Activated CD8-positive, alpha-beta T cell treated with anti-CD3 and anti-CD28 coated beads, Interleukin-2, amount 10 ng/mL, durations not matched to agents 7 days and 5 days (primary cell): ENCODE data around the gene DCDC2C. TPM values are rescaled to one million over a fixed set of nuclear protein-coding genes. Genes with fewer than 3 reads are reported as not detected.

Experiments used
- ATAC-seq: fragments of 150-1000 bp; cut with Tn5 transposase; one replicate; pipeline ENCODE4 v1.10.0; 2021; ENCODE audit warnings: moderate library complexity
- CTCF ChIA-PET: fragments of 350-600 bp; sonication (Branson Sonifier 250); formaldehyde crosslinking; loops from one replicate; lab custom pipeline; 2021; ENCODE audit warnings: antibody characterized with exemption; lab: Charles Lee
- POLR2A ChIA-PET: fragments of 350-600 bp; sonication (Branson Sonifier 250); formaldehyde crosslinking; loops from one replicate; lab custom pipeline; 2021; ENCODE audit warnings: antibody characterized with exemption; lab: Charles Lee
- DNase-seq: peaks from one replicate; pipeline ENCODE4 v3.0.0-alpha.2; 2020
- H3K27ac Mint-ChIP-seq: one replicate; pipeline ENCODE4 v1.8.0; 2021; ENCODE audit warnings: mild to moderate bottlenecking, mixed read lengths
- H3K27me3 Mint-ChIP-seq: one replicate; pipeline ENCODE4 v1.8.0; 2021; ENCODE audit warnings: low read depth, mixed read lengths
- H3K36me3 Mint-ChIP-seq: one replicate; pipeline ENCODE4 v1.8.0; 2021; ENCODE audit warnings: low read depth, mixed read lengths
- H3K4me1 Mint-ChIP-seq: one replicate; pipeline ENCODE4 v1.8.0; 2021; ENCODE audit warnings: low read depth, mixed read lengths
- H3K4me3 Mint-ChIP-seq: one replicate; pipeline ENCODE4 v1.8.0; 2021; ENCODE audit warnings: mild to moderate bottlenecking, mixed read lengths
- H3K9me3 Mint-ChIP-seq: one replicate; pipeline ENCODE4 v1.8.0; 2022; ENCODE audit warnings: mixed read lengths; ENCODE audit not compliant: insufficient read depth
- total RNA-seq, 2 experiments: library from RNA; stranded (reverse); gene quantifications; one replicate each; pipeline ENCODE4 v1.2.3, GENCODE V29; 2021

The DCDC2C gene
- total RNA-seq, 2 experiments from 2014 or later = not detected

GRCh38 chr2:3703757-3704355 lies 481 bp downstream of the DCDC2C start:
- ChIA-PET POLR2A (no interaction called here), CTCF (no interaction called here)
- H3K4me1 Mint-ChIP-seq = no peaks in the 10 kb centered on the region
- peak; percentile 33 for ATAC-seq
- H3K36me3 Mint-ChIP-seq = no peaks in the 10 kb centered on the region
- no peak overlapping the region for H3K4me3 Mint-ChIP-seq
- DNase-seq = no peak
- no peak overlapping the region for H3K27ac Mint-ChIP-seq
- H3K27me3 Mint-ChIP-seq = peaks cover 17% of the 10 kb centered on the region
- H3K9me3 Mint-ChIP-seq = no peaks in the 10 kb centered on the region

GRCh38 chr2:3704692-3705091 lies 1.3 kb downstream of the DCDC2C start:
- Mint-ChIP-seq H3K9me3 (no peaks in the 10 kb centered on the region), H3K4me3 (no peak overlapping the region), H3K36me3 (no peaks in the 10 kb centered on the region), H3K4me1 (no peaks in the 10 kb centered on the region), H3K27ac (no peak overlapping the region), H3K27me3 (peaks cover 15% of the 10 kb centered on the region)
- DNase-seq (no peak), ATAC-seq (no peak)
- CTCF ChIA-PET = interaction anchor here (0.7 kb wide), 1 partner anchor 76 kb away, joined by 3 read pairs; no protein-coding TSS in a partner anchor
- POLR2A ChIA-PET = no interaction called here

GRCh38 chr2:3705782-3706181 lies 2.4 kb downstream of the DCDC2C start:
- POLR2A ChIA-PET = no interaction called here
- no peak overlapping the region for H3K27ac Mint-ChIP-seq
- no peaks in the 10 kb centered on the region for H3K36me3 Mint-ChIP-seq
- no peaks in the 10 kb centered on the region for H3K9me3 Mint-ChIP-seq
- peaks cover 15% of the 10 kb centered on the region for H3K27me3 Mint-ChIP-seq
- H3K4me1 Mint-ChIP-seq = no peaks in the 10 kb centered on the region
- CTCF ChIA-PET = no interaction called here
- ATAC-seq (no peak), DNase-seq (no peak)
- H3K4me3 Mint-ChIP-seq = no peak overlapping the region

GRCh38 chr2:3706892-3707291 lies 3.5 kb downstream of the DCDC2C start:
- Mint-ChIP-seq H3K9me3 (no peaks in the 10 kb centered on the region), H3K4me1 (no peaks in the 10 kb centered on the region), H3K4me3 (no peak overlapping the region), H3K27me3 (peaks cover 15% of the 10 kb centered on the region), H3K36me3 (no peaks in the 10 kb centered on the region), H3K27ac (no peak overlapping the region)
- DNase-seq (no peak), ATAC-seq (no peak)
- CTCF ChIA-PET = no interaction called here
- POLR2A ChIA-PET = no interaction called here

- CTCF ChIA-PET = no interaction called here
- no peaks in the 10 kb centered on the region for H3K36me3 Mint-ChIP-seq
- H3K4me1 Mint-ChIP-seq = no peaks in the 10 kb centered on the region
- H3K9me3 Mint-ChIP-seq = no peaks in the 10 kb centered on the region
- H3K27me3 Mint-ChIP-seq = peaks cover 5% of the 10 kb centered on the region
- POLR2A ChIA-PET = no interaction called here
- H3K4me3 Mint-ChIP-seq = no peak overlapping the region
- DNase-seq (no peak), ATAC-seq (no peak)
- H3K27ac Mint-ChIP-seq = no peak overlapping the region
Observed at GRCh38 chr2:3708576-3708975, 5.2 kb downstream of the DCDC2C start.

GRCh38 chr2:3709225-3709624 lies 5.8 kb downstream of the DCDC2C start:
- peaks cover 5% of the 10 kb centered on the region for H3K27me3 Mint-ChIP-seq
- CTCF ChIA-PET = no interaction called here
- no peaks in the 10 kb centered on the region for H3K9me3 Mint-ChIP-seq
- no peak overlapping the region for H3K4me3 Mint-ChIP-seq
- H3K4me1 Mint-ChIP-seq = no peaks in the 10 kb centered on the region
- ATAC-seq (no peak), DNase-seq (no peak)
- no peaks in the 10 kb centered on the region for H3K36me3 Mint-ChIP-seq
- H3K27ac Mint-ChIP-seq = no peak overlapping the region
- POLR2A ChIA-PET = no interaction called here

GRCh38 chr2:3712424-3712823 lies 9.0 kb downstream of the DCDC2C start:
- DNase-seq (no peak), ATAC-seq (no peak)
- H3K9me3 Mint-ChIP-seq = no peaks in the 10 kb centered on the region
- CTCF ChIA-PET = no interaction called here
- no peak overlapping the region for H3K4me3 Mint-ChIP-seq
- H3K27me3 Mint-ChIP-seq = no peaks in the 10 kb centered on the region
- POLR2A ChIA-PET = no interaction called here
- H3K4me1 Mint-ChIP-seq = no peaks in the 10 kb centered on the region
- no peaks in the 10 kb centered on the region for H3K36me3 Mint-ChIP-seq
- no peak overlapping the region for H3K27ac Mint-ChIP-seq

GRCh38 chr2:3712831-3713503 lies 9.6 kb downstream of the DCDC2C start:
- ChIA-PET POLR2A (no interaction called here), CTCF (interaction anchor here (1.2 kb wide), 1 partner anchor 15 kb away, joined by 3 read pairs; no protein-coding TSS in a partner anchor)
- H3K9me3 Mint-ChIP-seq = no peaks in the 10 kb centered on the region
- H3K27me3 Mint-ChIP-seq = no peaks in the 10 kb centered on the region
- no peak overlapping the region for H3K4me3 Mint-ChIP-seq
- no peaks in the 10 kb centered on the region for H3K4me1 Mint-ChIP-seq
- DNase-seq (no peak), ATAC-seq (no peak)
- no peak overlapping the region for H3K27ac Mint-ChIP-seq
- no peaks in the 10 kb centered on the region for H3K36me3 Mint-ChIP-seq

- H3K27me3 Mint-ChIP-seq = peaks cover 4% of the 10 kb centered on the region
- no peaks in the 10 kb centered on the region for H3K4me1 Mint-ChIP-seq
- POLR2A ChIA-PET = no interaction called here
- no peak for DNase-seq
- H3K4me3 Mint-ChIP-seq = no peak overlapping the region
- CTCF ChIA-PET = no interaction called here
- H3K27ac Mint-ChIP-seq = no peak overlapping the region
- H3K9me3 Mint-ChIP-seq = no peaks in the 10 kb centered on the region
- ATAC-seq = no peak
- H3K36me3 Mint-ChIP-seq = no peaks in the 10 kb centered on the region
Observed at GRCh38 chr2:3718679-3719078, 15.3 kb downstream of the DCDC2C start.

- Mint-ChIP-seq H3K36me3 (no peaks in the 10 kb centered on the region), H3K4me1 (no peaks in the 10 kb centered on the region), H3K27me3 (peaks cover 4% of the 10 kb centered on the region), H3K27ac (no peak overlapping the region), H3K9me3 (no peaks in the 10 kb centered on the region), H3K4me3 (no peak overlapping the region)
- no peak for ATAC-seq
- no peak for DNase-seq
- CTCF ChIA-PET = no interaction called here
- POLR2A ChIA-PET = no interaction called here
Observed at GRCh38 chr2:3725002-3725401, 21.6 kb downstream of the DCDC2C start.

- no peak overlapping the region for H3K4me3 Mint-ChIP-seq
- ChIA-PET CTCF (no interaction called here), POLR2A (no interaction called here)
- DNase-seq (no peak), ATAC-seq (no peak)
- H3K27ac Mint-ChIP-seq = no peak overlapping the region
- H3K9me3 Mint-ChIP-seq = no peaks in the 10 kb centered on the region
- no peaks in the 10 kb centered on the region for H3K36me3 Mint-ChIP-seq
- H3K27me3 Mint-ChIP-seq = peaks cover 3% of the 10 kb centered on the region
- no peaks in the 10 kb centered on the region for H3K4me1 Mint-ChIP-seq
Observed at GRCh38 chr2:3725458-3726250, 22.3 kb downstream of the DCDC2C start.

GRCh38 chr2:3726511-3726910 lies 23.1 kb downstream of the DCDC2C start:
- ATAC-seq = no peak

More at GRCh38 chr2:3726511-3726910, 23.1 kb downstream of the DCDC2C start:
- POLR2A ChIA-PET = interaction anchor here (0.6 kb wide), 1 partner anchor 98 kb away, joined by 3 read pairs; no protein-coding TSS in a partner anchor
- CTCF ChIA-PET = interaction anchor here (4.8 kb wide), 1 partner anchor 54 kb away, joined by 81 read pairs; no protein-coding TSS in a partner anchor
- H3K4me3 Mint-ChIP-seq = no peak overlapping the region
- no peaks in the 10 kb centered on the region for H3K4me1 Mint-ChIP-seq
- H3K9me3 Mint-ChIP-seq = no peaks in the 10 kb centered on the region
- no peaks in the 10 kb centered on the region for H3K27me3 Mint-ChIP-seq
- no peaks in the 10 kb centered on the region for H3K36me3 Mint-ChIP-seq
- no peak overlapping the region for H3K27ac Mint-ChIP-seq
- DNase-seq = no peak
